Neural progenitor cell (in vitro differentiated cells): ENCODE data around the gene PRXL2A.

ENCODE experiments used
- EZH2 ChIP-seq: fragments of 200-600 bp; sonication (generic); IDR thresholded peaks from 2 replicates; pipeline ENCODE4 v1.6.1; 2017; ENCODE audit warnings: antibody characterized with exemption, mild to moderate bottlenecking, moderate library complexity
- EZH2phosphoT487 ChIP-seq: fragments of 200-600 bp; sonication (generic); IDR thresholded peaks from 2 replicates; pipeline ENCODE4 v1.6.1; 2017; ENCODE audit warnings: antibody characterized with exemption
- TF ChIP-seq, protein P1 (sequence below): fragments of 200-600 bp; sonication (generic); IDR thresholded peaks from 2 replicates; pipeline ENCODE4 v1.5.1; 2017; ENCODE audit warnings: antibody characterized with exemption, mild to moderate bottlenecking

DNA sequence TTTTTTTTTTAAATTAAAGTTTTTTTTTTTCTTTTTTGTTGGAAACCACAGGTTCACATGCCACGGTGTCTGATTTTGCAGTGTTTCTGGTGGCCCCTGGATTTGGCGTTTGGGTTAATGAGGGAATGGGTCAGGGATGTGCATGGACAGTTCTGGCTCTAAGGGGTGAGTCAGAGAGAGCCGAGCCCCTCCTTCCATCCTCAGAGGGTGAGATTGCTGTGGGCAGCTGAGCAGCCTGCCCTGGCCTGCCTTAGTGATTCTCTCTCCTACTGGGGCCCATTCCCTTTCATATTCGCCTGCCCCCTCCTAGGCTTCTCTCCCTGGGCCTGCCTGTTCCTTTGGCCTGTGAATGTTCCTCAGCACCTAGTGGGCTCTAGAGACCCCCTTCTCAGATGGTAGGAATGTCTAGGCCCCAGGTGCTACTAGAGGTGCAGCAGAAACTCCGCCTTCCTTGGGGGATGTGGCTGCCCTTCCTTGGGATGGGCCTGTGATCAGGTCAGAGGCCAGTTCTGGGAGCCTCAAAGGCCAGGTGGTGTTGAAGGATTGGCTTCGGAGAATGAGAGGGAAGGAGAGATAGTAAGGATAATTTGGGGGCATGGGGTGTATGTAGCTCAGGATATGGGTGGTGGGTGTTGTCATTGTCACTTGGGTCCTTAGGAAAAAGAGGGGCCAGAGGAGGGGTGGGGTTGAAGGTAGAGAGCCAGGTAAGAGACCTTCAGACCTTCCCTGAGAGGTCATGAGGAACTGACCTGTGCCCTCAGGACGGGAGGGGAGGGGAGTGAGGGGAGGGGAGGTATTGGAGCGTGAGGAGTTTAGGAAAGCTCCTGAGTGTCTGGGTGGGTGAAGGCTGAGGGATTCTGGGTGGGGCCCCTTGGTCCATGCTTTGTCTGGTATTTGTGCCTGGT is 65.6 kb downstream of the PRXL2A start:
- TF ChIP-seq, protein P1, sequence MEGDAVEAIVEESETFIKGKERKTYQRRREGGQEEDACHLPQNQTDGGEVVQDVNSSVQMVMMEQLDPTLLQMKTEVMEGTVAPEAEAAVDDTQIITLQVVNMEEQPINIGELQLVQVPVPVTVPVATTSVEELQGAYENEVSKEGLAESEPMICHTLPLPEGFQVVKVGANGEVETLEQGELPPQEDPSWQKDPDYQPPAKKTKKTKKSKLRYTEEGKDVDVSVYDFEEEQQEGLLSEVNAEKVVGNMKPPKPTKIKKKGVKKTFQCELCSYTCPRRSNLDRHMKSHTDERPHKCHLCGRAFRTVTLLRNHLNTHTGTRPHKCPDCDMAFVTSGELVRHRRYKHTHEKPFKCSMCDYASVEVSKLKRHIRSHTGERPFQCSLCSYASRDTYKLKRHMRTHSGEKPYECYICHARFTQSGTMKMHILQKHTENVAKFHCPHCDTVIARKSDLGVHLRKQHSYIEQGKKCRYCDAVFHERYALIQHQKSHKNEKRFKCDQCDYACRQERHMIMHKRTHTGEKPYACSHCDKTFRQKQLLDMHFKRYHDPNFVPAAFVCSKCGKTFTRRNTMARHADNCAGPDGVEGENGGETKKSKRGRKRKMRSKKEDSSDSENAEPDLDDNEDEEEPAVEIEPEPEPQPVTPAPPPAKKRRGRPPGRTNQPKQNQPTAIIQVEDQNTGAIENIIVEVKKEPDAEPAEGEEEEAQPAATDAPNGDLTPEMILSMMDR, result no peak
- no peak for TF ChIP-seq EZH2
- TF ChIP-seq EZH2phosphoT487, result no peak
